Hematopoietic multipotent progenitor cell treated with erythropoietin and hydrocortisone succinate and interleukin-3 and kit ligand, for 17 days (in vitro differentiated cells): ENCODE results near the gene TPRG1.

Experiments used
- DNase-seq: peaks from one replicate; pipeline ENCODE4 v3.0.0-alpha.2; 2015; ENCODE audit warnings: low spot score

Gene TPRG1

DNA sequence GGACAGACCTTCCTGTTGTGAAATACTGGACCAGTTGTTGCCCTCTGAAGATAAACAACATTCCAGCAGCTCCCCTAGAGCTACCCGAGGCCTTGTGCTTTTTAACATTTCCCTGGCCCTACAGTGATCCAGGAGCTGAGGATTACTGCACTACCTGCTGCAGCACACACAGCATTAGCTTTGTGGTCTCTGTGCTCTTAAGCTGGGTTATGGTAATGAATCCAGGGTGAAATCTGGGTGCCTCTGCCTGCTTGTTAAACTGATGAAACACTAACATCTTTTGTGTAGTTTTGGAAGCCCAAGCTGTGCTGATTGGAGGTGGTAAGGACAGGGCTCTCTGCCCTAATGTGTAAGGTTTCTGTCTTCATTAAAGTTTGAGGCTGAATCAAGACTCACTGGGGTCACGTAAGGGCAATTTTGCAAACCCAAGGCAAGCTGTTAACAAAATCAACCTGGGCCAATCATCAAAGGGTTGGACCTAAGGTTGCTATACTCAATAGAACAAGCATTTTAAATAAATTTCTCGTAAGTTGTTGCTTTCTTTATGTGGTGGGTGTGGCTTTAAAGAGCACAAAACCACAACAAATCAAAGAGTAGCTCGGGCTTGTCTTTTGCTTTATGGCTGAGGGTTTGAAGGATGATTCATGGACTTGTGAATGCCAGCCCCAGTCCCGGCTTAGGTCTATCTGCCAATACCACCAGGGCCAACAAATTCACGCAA is 183.9 kb downstream of the TPRG1 start:
- DNase-seq: no peak

DNA sequence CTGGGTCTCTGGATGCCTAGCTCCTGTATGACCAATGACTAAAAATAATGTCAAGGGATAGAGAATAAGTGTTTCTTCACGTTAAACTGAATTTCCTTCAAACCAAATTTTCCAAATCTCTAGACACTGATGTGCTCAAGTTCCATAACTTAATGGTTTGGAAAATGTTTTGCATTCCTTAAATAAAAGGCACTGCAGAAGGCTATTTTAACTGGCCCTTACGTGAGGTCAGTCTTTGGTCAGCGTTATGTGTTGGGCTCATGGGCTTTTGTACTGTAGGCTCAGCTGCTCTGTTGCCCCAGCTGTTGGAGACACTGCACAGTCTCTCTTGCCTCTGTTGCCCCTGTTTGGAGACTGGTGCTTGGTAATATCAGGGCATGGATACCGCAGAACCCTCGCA is 188.5 kb downstream of the TPRG1 start:
- no peak for DNase-seq

DNA sequence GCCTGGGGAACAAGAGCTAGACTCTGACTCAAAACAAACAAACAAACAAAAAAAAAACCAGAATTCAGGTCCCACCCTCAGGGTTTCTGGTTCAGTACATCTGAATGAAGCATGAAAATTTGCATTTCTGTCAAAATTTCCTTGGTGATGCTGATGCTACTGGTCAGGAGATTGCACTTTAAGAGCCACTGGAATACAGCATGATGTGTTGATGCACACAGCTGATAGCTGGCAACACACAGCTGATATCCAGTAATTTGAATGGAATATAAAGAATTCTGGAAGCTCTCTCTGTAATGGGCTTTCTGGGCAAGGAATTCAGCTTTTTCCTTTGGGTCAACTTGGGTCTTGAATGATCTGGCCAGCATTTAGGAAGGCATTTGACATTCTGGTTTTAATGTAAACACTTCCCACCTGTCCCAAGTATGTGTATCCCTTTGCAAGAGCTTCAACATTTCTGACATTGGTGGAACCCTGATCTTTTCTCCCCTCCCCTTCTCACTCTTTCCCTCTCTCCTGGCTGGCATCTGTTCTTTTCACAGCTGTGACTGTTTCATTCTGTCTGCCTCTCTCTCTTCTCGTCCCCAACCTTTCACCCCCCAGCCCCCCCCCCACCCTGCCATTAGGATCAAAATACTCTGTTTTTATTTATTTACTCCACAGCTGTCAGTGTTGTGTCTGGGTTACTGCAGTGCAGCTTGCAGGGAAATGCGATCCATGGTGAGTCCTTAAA is 189.5 kb downstream of the TPRG1 start:
- no peak for DNase-seq

DNA sequence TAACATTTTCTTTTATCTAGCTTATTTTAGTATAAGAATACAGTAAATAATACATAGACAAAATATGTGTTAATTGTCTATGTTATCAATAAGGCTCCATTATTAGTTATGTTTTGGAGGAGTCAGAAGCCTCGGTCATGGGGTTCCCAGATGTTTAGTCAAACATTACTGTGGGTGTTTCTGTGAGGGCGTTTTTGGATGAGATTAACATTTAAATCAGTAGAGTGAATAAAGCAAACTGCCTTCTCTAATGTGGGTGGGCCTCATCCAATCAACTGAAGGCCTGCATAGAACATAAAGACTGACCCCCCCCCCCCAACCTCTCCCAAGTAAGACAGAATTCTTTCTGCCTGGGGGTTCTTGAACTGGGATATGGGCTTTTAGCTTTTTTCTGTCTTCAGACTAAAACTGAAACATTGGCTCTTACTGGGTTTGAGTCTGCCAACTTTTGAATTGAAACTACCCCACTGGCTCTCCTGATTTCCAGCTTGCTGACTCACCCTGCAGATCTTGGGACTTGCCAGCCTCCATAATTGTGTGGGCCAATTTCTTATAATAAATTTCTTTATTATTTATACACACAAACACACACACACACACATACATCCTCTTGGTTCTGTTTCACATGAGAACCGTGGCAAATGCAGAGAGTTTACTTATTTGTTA is 192.0 kb downstream of the TPRG1 start:
- no peak for DNase-seq

DNA sequence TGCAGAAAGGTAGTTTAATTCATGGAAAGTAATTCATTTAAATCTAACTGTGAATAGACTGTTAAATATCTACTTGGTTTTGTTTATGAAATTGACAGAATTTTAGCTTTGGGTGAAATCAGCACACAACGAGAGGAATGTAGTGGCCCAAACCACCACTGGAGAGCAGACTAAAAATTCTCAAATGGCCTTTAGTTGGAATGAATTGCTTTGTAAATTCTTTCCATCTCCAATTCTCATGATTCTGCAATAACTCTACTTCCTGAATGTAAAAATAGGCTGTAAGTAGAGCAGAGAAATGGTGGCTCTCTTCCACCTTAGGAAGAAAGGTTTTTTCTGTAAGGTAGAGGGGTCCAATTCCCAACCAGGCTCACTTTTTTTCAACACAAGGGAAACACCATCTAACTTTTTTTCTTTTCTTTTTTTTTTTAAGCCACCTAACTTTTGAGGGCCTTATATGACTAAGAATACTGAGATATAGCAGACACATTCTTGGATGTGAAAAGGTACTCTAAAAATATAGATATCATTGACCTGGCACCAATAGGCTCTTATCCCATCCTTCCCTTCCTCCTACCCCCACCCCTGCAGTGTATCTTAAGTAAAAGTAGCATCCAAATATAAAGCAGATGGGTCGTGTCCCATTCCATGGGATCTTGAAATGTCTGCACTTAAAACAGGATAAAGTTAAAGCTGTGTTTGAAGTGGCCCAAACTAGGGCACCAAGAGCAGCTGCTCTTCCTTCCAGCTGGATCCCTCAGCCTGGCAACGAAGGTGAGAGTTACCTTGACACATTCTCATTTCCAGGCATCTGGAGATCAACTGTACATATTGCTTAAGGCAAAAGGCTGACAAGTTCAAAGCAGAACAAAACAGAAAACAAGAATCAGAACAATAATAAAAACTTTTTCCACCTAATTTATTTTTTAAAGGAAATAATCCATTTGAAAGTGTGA is 194.1 kb downstream of the TPRG1 start:
- DNase-seq: no peak

DNA sequence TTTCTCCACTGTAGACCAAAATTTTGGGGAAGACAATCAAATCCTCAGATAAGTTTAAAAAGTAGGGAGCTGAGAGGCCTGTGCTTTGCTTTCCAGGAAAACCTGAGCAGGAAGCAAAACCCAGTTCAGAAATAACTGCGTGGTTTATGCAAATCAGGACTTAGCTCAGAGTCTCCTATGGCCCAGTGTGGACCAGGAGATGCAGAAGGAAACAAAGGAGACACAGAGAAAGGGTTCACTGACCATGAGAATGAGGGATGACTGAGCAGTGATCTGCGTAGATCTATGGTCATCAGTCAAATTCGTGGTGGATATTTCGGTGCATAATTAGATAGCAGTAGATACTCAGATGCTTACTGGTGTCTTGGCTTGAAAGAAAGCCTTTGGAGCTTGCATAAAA is 196.6 kb downstream of the TPRG1 start:
- DNase-seq: no peak

DNA sequence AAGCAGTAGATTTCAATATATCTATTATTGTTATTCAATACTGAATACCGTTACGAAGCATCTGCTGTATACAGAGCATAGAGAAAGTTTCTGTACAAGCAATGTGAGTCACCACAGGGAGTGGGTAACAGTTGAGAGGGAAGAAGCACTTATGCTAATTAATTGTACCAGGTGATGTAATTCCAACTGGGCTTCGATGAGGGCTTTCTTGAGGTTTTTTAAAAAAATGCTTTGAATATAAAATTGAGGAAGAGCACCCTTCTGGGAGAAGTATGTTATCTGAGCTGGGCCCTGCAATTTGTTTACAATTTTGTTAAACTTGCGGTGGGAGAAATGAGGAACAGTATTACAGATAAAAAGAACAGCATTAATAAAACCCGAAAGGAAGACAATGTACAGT is 197.9 kb downstream of the TPRG1 start:
- DNase-seq: no peak

DNA sequence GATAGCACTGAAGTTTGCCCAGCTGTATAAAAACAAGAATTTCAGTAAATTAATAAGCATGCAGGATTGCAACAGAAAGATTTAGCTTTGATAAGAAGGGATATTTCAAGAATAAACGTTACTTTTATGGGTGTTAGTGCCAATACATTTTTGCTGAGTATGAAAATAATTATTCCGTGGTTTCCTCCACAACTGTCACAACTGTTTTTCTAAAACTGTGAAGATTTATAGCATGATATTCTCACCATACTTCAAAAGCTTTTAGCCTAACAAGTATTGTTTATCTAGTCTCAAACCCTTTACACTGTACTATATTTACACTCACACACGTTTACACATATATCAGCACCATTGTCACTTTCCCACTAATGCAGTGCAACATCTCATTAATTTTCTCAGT is 200.5 kb downstream of the TPRG1 start:
- no peak for DNase-seq
